Endodermal cell (in vitro differentiated cells): ENCODE results near the gene NGRN. TPM values are rescaled to one million over a fixed set of nuclear protein-coding genes. Genes with fewer than 3 reads are reported as not detected.
A peak's percentile ranks its signal among the peaks of the same experiment; 100 is the strongest.

Experiments used
- DNase-seq: peaks from one replicate; pipeline ENCODE4 v3.0.0-alpha.2; 2017
- H3K27ac ChIP-seq: 2 replicates; pipeline ENCODE4 v1.5.1; 2013; ENCODE audit warnings: mild to moderate bottlenecking, low read depth, low read length, moderate library complexity
- H3K27me3 ChIP-seq: 2 replicates; pipeline ENCODE4 v1.6.1; 2013; ENCODE audit warnings: mild to moderate bottlenecking, low read length, moderate library complexity; ENCODE audit not compliant: insufficient read depth, control insufficient read depth, poor library complexity, severe bottlenecking
- H3K36me3 ChIP-seq: 2 replicates; pipeline ENCODE4 v1.7.0; 2013; ENCODE audit warnings: mild to moderate bottlenecking, low read length, moderate library complexity; ENCODE audit not compliant: control insufficient read depth, insufficient read depth
- H3K4me1 ChIP-seq: one replicate; pipeline ENCODE4 v1.7.0; 2013; ENCODE audit warnings: low read length; ENCODE audit not compliant: control insufficient read depth, insufficient read depth
- H3K4me3 ChIP-seq: 2 replicates; pipeline ENCODE4 v1.5.1; 2013; ENCODE audit warnings: mild to moderate bottlenecking, low read length, moderate library complexity
- H3K9ac ChIP-seq: 2 replicates; pipeline ENCODE4 v1.6.1; 2013; ENCODE audit warnings: mild to moderate bottlenecking, low read length, moderate library complexity; ENCODE audit not compliant: poor library complexity, severe bottlenecking; ENCODE audit errors: extremely low read depth
- H3K9me3 ChIP-seq: 2 replicates; pipeline ENCODE4 v1.6.1; 2013; ENCODE audit warnings: mild to moderate bottlenecking, low read length, moderate library complexity; ENCODE audit not compliant: control insufficient read depth
- H3K27ac Mint-ChIP-seq: 2 replicates; pipeline ENCODE4 v1.8.0; 2020; ENCODE audit warnings: mixed read lengths
- H3K27me3 Mint-ChIP-seq: 2 replicates; pipeline ENCODE4 v1.8.0; 2021; ENCODE audit warnings: mild to moderate bottlenecking, mixed read lengths; ENCODE audit not compliant: insufficient read depth
- H3K36me3 Mint-ChIP-seq: 2 replicates; pipeline ENCODE4 v1.8.0; 2020; ENCODE audit warnings: low read depth, mixed read lengths
- H3K4me1 Mint-ChIP-seq: 2 replicates; pipeline ENCODE4 v1.8.0; 2020; ENCODE audit warnings: mixed read lengths
- H3K4me3 Mint-ChIP-seq: 2 replicates; pipeline ENCODE4 v1.8.0; 2020; ENCODE audit warnings: mild to moderate bottlenecking, moderate library complexity, mixed read lengths
- H3K9me3 Mint-ChIP-seq: 2 replicates; pipeline ENCODE4 v1.8.0; 2020; ENCODE audit warnings: mild to moderate bottlenecking, mixed read lengths
- WGBS, 2 experiments: methylation state at CpG; one replicate each; pipeline versions ENCODE4 v1.1.5 to v1.1.7; 2013; ENCODE audit warnings: missing lambda C conversion rate in 2 of 2, mixed read lengths in 1 of 2; ENCODE audit not compliant: insufficient coverage in 1 of 2, insufficient read length in 1 of 2; 5-methylcytosine and 5-hydroxymethylcytosine counted together
- total RNA-seq, 2 donors: library from RNA; stranded (reverse); fragmentation: NEBNext Ultra II Directional in 1 of 2; extraction: Animal tissue kit (Norgen Biotek cat#: 25700) in 1 of 2; gene quantifications; 2 replicates in 1 of 2; 3 replicates in 1 of 2; pipeline ENCODE4 v1.2.1, GENCODE V29; 2021
- TF ChIP-seq, protein P1 (sequence below): fragments of 200-600 bp; sonication (generic); conservative IDR thresholded peaks from 2 replicates; pipeline ENCODE4 v1.5.0; 2021; ENCODE audit warnings: antibody characterized with exemption, mild to moderate bottlenecking

The NGRN gene
- total RNA-seq, 2 donors from 2014 or later = 89.3 to 103 TPM

- no peaks in the 10 kb centered on the region for H3K36me3 ChIP-seq
- H3K27me3 ChIP-seq = no peaks in the 10 kb centered on the region
- H3K27me3 Mint-ChIP-seq = peaks cover 2% of the 10 kb centered on the region
- H3K4me1 ChIP-seq = no peaks in the 10 kb centered on the region
- peaks cover 9% of the 10 kb centered on the region for H3K4me1 Mint-ChIP-seq
- no peak overlapping the region for H3K9ac ChIP-seq
- DNase-seq = no peak
- no peak overlapping the region for H3K4me3 Mint-ChIP-seq
- H3K36me3 Mint-ChIP-seq = no peaks in the 10 kb centered on the region
- no peak overlapping the region for H3K4me3 ChIP-seq
- no peak overlapping the region for H3K27ac Mint-ChIP-seq
- H3K27ac ChIP-seq = no peak overlapping the region
- H3K9me3 ChIP-seq = no peaks in the 10 kb centered on the region
- TF ChIP-seq, protein P1, sequence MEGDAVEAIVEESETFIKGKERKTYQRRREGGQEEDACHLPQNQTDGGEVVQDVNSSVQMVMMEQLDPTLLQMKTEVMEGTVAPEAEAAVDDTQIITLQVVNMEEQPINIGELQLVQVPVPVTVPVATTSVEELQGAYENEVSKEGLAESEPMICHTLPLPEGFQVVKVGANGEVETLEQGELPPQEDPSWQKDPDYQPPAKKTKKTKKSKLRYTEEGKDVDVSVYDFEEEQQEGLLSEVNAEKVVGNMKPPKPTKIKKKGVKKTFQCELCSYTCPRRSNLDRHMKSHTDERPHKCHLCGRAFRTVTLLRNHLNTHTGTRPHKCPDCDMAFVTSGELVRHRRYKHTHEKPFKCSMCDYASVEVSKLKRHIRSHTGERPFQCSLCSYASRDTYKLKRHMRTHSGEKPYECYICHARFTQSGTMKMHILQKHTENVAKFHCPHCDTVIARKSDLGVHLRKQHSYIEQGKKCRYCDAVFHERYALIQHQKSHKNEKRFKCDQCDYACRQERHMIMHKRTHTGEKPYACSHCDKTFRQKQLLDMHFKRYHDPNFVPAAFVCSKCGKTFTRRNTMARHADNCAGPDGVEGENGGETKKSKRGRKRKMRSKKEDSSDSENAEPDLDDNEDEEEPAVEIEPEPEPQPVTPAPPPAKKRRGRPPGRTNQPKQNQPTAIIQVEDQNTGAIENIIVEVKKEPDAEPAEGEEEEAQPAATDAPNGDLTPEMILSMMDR = no peak
- 83 to 88% methylated on average over 3 to 4 of the region's 4 CpGs for WGBS, 2 experiments
- H3K9me3 Mint-ChIP-seq = no peaks in the 10 kb centered on the region
Measured at GRCh38 chr15:90316139-90316538, 50.7 kb downstream of the NGRN start.

DNA sequence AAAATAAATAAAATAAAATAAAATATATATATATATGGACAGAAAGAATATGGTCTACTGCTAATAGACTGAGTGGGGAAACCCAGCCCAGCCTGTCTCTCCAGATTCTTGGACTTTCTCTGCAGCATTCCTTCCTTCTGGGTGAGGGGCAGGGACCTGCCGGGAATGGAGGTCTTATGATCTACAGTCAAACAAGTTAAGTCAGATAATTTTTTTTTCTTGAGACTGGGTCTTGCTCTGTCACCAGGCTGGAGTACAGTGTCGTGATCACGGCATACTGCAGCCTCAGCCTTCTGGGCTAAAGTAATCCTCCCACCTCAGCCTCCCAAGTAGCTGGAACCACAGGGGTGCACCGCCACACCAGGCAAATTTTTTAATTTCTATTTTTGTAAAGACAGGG, 53.1 kb downstream of the NGRN start:
- 78 to 84% methylated on average over 4 of the region's 4 CpGs for WGBS, 2 experiments
- H3K9me3 ChIP-seq = no peaks in the 10 kb centered on the region
- no peak overlapping the region for H3K27ac ChIP-seq
- H3K9ac ChIP-seq = no peak overlapping the region
- H3K36me3 Mint-ChIP-seq = no peaks in the 10 kb centered on the region
- H3K9me3 Mint-ChIP-seq = no peaks in the 10 kb centered on the region
- no peak overlapping the region for H3K27ac Mint-ChIP-seq
- H3K4me3 Mint-ChIP-seq = no peak overlapping the region
- H3K4me3 ChIP-seq = no peak overlapping the region
- H3K36me3 ChIP-seq = no peaks in the 10 kb centered on the region
- H3K27me3 ChIP-seq = no peaks in the 10 kb centered on the region
- no peaks in the 10 kb centered on the region for H3K27me3 Mint-ChIP-seq
- peaks cover 16% of the 10 kb centered on the region for H3K4me1 Mint-ChIP-seq
- no peaks in the 10 kb centered on the region for H3K4me1 ChIP-seq
- TF ChIP-seq, protein P1 = no peak
- no peak for DNase-seq

- no peaks in the 10 kb centered on the region for H3K9me3 Mint-ChIP-seq
- no peak overlapping the region for H3K27ac ChIP-seq
- no peaks in the 10 kb centered on the region for H3K36me3 ChIP-seq
- no peak overlapping the region for H3K9ac ChIP-seq
- TF ChIP-seq, protein P1 = peak; percentile 99
- H3K27me3 ChIP-seq = no peaks in the 10 kb centered on the region
- no peaks in the 10 kb centered on the region for H3K36me3 Mint-ChIP-seq
- peak overlapping the region; percentile 49 for H3K27ac Mint-ChIP-seq
- H3K27me3 Mint-ChIP-seq = no peaks in the 10 kb centered on the region
- H3K4me1 Mint-ChIP-seq = peaks cover 16% of the 10 kb centered on the region
- WGBS, 2 experiments = 7 to 12% methylated on average over 13 to 17 of the region's 17 CpGs
- H3K4me1 ChIP-seq = no peaks in the 10 kb centered on the region
- no peak overlapping the region for H3K4me3 ChIP-seq
- peak overlapping the region; percentile 15 for H3K4me3 Mint-ChIP-seq
- DNase-seq = peak; percentile 94
- no peaks in the 10 kb centered on the region for H3K9me3 ChIP-seq
Measured at GRCh38 chr15:90320062-90320884, 54.8 kb downstream of the NGRN start.
